Activated naive CD8-positive, alpha-beta T cell treated with anti-CD3 and anti-CD28 coated beads, Interleukin-2, amount 10 ng/mL, durations not matched to agents 7 days and 5 days (primary cell): ENCODE results near the gene VWDE. TPM values are rescaled to one million over a fixed set of nuclear protein-coding genes. Genes with fewer than 3 reads are reported as not detected.

Experiments
- ATAC-seq: fragments of 150-1000 bp; cut with Tn5 transposase; one replicate; pipeline ENCODE4 v1.10.0; 2021; ENCODE audit warnings: low read depth, moderate library complexity
- POLR2A ChIA-PET: fragments of 350-600 bp; sonication (Branson Sonifier 250); formaldehyde crosslinking; loops from one replicate; lab custom pipeline; 2021; ENCODE audit warnings: antibody characterized with exemption; lab: Charles Lee
- DNase-seq: peaks from one replicate; pipeline ENCODE4 v3.0.0; 2021
- H3K27ac Mint-ChIP-seq: one replicate; pipeline ENCODE4 v1.8.0; 2022; ENCODE audit warnings: mild to moderate bottlenecking, mixed read lengths
- H3K27me3 Mint-ChIP-seq: one replicate; pipeline ENCODE4 v1.8.0; 2022; ENCODE audit warnings: mild to moderate bottlenecking, moderate library complexity, mixed read lengths
- H3K36me3 Mint-ChIP-seq: one replicate; pipeline ENCODE4 v1.8.0; 2021; ENCODE audit warnings: mild to moderate bottlenecking, mixed read lengths
- H3K4me1 Mint-ChIP-seq: one replicate; pipeline ENCODE4 v1.8.0; 2021; ENCODE audit warnings: mixed read lengths
- H3K4me3 Mint-ChIP-seq: one replicate; pipeline ENCODE4 v1.8.0; 2022; ENCODE audit warnings: mild to moderate bottlenecking, moderate library complexity, mixed read lengths
- H3K9me3 Mint-ChIP-seq: one replicate; pipeline ENCODE4 v1.8.0; 2021; ENCODE audit warnings: mixed read lengths
- total RNA-seq, 2 experiments: library from RNA; stranded (reverse); gene quantifications; one replicate each; pipeline ENCODE4 v1.2.3, GENCODE V29; 2021

The VWDE gene
- total RNA-seq, 2 experiments from 2014 or later, result 4.8 to 5.5 TPM

GRCh38 chr7:12281038-12281437 is 122.6 kb downstream of the VWDE start:
- Mint-ChIP-seq H3K9me3 (peaks cover 13% of the 10 kb centered on the region), H3K27ac (no peak overlapping the region), H3K4me3 (no peak overlapping the region), H3K27me3 (no peaks in the 10 kb centered on the region), H3K36me3 (peaks cover 17% of the 10 kb centered on the region), H3K4me1 (peaks cover 5% of the 10 kb centered on the region)
- POLR2A ChIA-PET, result no interaction called here
- no peak for DNase-seq
- ATAC-seq, result no peak

Other genes starting within 250 kb of the VWDE start
- gene TMEM106B, start 192.6 kb downstream of the VWDE start, total RNA-seq, result 10 to 100 TPM; 45.7 to 48.8 TPM
- under 1 TPM; 0.69 to 0.77 TPM for gene SCIN, start 166.9 kb upstream of the VWDE start, total RNA-seq